GM19240 (cell line): Measurements from ENCODE around the gene BBS1.
"Not testable (repeated sequence)": the region's sequence is repeated elsewhere in the genome, so short reads cannot be mapped to it uniquely, and the experiment has no call there.

ENCODE experiments used
- DNase-seq: peaks from one replicate; pipeline ENCODE4 v3.0.0; 2011; ENCODE audit warnings: low spot score; ENCODE audit not compliant: insufficient read length

BBS1 gene

DNA sequence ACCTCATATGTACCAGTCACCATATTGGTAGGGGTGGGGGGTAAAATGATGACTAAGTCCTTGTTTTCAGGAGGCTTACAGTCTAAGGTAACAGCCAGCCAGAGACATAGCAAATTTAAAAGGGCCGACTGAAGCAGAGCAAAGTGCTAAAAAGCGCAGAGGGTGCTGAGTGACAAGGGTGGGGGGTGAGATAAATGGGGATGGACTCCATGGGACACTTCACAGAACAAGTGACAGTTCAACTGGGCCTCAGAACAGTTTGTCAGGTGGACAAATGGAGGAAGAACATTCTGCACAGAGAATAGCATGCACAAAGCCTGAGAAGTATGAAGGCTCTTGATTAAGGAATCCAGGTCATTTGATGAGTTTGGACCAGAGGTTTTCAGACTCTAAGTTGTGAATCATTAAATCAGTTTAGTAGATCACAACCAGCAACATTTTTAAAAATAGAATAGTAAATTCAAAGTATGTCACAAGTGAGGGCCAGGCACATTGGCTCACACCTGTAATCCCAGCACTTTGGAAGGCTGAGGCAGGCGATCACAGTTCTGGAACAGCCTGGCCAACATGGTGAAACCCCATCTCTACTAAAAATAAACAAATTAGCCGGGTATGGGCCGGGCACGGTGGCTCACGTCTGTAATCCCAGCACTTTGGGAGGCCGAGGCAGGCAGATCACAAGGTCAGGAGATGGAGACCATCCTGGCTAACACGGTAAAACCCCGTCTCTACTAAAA is 14.0 kb downstream of the BBS1 start:
- no peak for DNase-seq

DNA sequence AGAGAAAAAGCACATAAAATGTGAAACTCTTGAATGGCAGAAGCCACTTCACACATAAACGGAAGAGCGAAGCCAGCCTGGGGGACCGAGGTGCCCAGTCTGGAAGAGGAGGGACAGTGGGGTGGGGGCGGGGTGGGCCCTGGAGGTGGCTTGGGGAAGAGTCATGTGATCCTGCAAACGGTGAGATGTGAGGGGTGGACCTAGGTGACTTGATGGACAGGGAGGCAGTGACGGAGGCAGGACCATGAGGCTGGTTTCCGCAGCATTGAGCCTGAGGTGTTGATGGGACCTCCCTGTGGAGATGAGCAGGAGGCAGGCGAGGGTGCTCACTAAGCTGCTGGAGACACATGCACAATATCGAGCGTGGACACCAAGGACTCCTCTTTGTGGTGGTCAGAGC is 18.6 kb downstream of the BBS1 start:
- DNase-seq, result no peak

DNA sequence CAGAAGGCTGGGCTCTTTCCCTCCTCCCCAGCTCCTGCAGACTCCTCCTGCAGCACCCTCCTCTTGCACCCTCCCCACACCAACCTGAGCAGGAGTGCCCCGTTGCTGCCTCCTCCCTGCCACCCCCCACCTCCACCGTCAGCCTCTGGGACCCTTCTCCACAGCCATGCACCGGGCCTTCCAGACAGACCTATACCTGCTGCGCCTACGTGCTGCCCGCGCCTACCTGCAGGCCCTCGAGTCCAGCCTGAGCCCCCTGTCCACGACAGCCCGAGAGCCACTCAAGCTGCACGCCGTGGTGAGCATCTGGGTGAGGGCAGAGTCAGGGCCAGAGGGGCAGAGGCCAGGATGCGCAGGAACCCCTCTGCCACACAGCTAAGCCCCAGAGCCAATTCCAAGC is 19.2 kb downstream of the BBS1 start:
- no peak for DNase-seq

DNA sequence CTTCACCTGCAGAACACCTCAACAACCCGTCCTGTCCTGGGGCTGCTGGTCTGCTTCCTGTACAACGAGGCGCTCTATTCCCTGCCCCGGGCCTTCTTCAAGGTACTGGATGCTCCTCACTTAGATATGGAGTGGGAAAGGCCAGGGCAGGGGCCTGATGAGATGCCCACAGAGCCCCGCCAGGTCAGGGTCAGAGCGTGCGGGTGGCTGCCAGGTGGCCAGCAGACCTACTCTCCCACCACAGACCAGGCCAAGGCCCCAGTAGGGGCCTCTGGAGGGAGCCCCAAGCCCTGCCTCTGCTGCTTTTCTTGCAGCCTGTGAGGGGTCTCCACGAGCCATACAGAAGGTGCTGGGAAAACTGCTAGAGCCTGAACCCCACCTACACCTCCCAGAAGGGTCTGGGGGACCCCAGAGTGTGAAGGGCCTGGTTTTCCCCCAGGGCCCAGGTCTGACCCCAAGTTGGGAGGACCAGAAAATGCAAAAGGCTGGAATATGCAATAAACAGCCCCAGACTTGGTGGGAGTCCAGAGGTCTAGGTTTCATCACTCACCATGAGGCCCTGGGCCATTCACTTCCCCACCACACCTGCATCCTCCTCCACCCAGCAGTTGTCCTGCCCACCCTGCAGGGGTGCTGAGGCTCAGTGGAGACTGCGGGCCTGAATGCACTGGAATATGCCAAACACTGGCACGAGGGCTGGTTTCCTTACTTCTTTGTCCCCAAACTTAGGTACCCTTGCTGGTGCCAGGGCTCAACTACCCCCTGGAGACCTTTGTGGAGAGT is 20.7 kb downstream of the BBS1 start:
- no peak for DNase-seq

DNA sequence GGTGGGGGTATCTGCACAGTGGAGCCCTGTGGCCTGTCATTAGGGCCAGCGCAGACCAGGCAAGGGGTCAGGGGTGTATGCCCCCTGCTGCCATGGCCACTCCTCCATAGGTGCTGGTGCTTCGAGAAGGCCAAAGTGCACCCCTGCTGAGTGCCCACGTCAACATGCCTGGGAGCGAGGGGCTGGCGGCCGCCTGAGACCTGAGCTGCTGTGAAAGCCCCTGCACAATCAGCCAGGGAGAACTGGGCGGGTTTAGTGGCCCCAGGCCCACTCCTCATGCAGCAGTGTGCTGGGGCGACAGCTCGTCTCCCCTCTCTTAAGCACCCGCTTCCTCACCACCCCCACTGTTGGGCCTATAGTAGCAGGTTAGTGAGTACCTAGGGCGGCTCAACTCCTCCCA is 21.4 kb downstream of the BBS1 start:
- DNase-seq, result no peak

DNA sequence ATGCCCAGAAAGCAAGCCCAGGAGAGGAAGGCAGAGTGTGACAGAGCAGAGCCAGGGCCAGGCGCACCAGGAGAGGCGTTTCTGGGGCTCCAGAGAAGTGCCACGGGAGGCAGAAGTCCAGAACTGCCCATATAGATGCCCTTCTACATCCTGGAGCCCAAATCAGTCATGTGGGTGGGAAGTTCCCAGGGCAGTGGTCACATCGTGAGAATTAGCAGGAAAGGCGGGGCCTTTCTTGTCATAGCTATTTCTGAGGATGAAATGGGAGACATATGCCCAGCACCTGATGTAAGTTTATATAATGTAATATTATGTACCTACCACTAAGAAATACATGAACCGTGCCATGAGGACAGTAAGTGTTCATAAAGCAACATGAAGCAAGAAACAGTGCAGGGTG is 22.3 kb downstream of the BBS1 start:
- no peak for DNase-seq

DNA sequence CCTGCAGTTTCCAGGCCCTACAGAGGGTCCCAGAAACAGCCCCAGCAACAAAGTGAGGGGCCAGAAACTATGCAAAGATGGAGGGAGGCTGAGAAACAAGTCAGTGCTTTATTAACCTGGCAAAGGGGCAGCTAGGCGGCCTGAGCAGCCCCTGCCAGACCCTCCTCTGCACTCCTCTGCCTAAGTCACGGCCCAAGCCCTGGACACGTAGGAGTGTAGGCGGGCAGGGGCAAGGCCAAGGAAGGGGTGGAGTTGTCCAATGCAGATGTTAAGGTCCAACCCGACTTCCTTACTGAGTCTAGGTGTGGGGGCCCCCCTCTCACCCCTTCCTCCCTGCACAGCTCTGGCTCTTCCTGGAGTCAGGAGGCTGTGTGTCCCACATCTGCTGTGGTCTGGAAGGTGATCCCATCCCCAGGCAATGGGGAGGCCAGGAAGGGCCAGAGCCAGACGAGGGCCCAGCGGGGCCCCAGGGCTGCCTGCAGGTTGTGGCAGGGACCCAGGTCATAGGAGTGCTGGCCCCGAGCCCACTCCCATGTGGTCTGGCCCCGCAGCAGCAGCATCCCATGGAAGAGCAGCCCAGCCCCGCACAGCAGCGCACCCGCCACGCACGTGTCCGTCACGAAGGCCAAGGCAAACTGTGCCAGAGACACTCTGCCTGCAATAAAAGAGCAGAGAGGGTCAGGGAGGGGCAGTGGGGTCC is 28.9 kb downstream of the BBS1 start:
- DNase-seq, result no peak

DNA sequence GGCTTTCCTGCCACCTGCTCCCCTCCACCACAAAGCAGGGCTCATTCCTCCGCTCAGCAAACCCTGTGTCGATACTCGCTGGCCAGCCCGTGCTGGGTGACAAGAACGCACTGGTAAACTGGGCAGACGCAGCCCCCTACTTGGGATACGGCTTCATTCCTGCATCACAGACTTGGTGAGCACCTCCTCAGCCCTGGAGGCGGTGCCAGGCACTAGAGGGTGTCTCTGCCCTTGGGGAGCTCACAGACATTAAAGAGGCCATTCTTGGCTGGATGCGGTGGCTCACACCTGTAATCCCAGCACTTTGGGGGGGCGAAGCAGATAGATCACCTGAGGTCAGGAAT is 29.4 kb downstream of the BBS1 start:
- no peak for DNase-seq

DNA sequence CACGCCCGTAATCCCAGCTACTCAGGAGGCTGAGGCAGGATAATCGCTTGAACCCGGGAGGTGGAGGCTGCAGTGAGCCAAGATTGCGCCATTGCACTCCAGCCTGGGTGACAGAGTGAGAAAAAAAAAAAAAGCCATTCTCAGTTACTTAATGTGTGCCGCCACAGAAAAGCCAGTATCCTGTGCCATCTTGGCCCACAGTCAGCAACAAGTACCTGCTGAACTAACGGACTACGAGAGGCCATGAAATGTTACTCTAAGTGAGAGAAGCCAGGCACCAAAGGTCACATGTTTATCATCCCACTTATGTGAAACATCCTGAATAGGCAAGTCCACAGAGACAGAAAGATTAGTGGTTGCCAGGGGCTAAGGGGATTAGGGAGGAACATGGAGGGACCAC is 30.2 kb downstream of the BBS1 start:
- not testable (repeated sequence) for DNase-seq

DNA sequence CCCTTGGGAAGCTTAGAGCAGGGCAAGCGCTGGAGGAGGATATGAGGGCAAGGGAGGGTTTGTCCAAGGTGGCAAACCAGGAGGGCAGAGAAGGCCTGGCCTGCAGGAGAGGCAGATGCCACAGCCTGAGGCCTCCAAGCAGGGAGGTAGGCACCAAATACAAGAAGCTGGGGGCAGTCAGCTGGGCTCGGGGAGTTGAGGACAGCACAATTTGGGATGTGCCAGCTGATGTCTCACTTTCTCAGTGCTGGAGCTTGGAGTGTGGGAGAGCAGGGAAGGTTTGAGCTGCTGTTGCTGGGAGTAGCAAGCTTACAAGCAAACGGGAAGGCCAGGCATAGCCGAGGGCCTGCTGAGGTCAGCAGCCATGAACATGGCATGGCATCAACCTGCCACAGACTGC is 31.5 kb downstream of the BBS1 start:
- DNase-seq, result no peak

DNA sequence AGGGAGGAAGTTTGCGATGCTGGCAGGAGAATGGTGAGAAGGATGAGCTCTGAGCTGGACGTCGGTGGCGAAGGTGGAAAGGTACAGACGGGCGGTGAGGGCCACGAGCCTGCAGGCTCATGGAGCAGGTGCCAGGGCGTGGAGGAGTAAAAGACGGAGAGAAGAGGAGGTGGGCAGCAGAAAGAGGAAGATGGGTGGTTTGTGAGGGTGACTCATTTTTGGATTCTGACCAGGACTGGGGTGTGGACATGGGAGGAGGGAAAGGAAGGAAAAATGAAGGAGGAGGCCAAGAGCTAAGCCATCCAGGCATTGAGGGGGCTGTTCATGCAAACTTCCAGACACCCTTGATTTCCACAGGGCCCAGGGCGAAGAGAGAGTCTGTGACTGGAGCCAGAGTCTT is 31.9 kb downstream of the BBS1 start:
- no peak for DNase-seq

DNA sequence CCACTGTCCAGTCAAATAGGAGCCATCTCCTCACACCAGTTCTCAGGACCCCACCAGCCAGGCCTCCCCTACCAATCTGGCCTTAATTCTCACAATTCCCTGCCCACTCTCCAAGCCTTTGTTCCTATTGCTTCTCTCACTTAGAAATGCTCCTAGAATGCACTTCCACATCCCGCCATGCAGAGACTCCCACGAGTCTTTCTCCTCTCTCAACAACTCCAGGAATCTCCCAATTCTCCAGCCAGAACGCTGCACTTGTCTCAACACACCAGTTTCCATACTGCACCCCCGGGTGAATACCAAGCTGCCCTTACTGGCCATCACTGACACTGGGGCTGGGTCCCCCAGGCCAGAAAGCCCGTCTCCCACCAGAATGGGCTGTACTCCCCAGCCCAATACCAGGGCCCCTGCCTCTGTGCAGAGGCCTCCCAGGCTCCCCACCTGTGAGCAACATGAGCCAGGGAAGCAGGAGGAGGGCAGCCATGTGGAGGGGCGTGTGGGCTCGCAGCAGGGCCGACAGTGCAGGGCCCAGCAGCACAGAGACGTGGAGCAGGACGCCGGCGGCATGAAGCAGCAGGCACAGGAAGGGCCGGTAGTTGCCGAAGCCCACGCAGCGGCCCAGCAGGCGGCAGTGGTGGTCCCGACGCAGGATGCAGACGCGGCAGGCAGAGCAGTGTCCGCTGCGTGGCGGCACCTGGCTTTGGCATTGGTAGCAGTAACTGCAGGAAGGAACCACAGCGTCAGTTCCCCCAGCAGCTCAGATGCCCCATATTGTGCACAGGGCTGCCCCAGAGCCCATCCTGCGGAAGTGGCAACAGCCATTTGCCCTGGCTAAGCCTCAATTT is 33.0 kb downstream of the BBS1 start:
- DNase-seq, result peak; percentile 49

DNA sequence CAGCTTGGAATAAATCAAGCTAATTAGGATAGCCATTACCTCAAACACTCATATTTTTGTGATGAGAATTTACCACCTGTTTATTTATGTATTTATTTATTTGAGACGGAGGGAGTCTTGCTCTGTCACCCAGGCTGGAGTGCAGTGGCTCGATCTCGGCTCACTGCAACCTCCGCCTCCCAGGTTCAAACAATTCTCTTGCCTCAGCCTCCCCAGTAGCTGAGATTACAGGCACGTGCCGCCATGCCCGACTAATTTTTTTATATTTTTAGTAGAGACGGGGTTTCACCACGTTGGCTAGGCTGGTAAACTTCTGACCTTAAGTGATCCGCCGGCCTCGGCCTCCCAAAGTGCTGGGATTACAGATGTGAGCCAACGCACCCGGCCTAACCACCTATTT is 34.5 kb downstream of the BBS1 start:
- DNase-seq, result not testable (repeated sequence)

DNA sequence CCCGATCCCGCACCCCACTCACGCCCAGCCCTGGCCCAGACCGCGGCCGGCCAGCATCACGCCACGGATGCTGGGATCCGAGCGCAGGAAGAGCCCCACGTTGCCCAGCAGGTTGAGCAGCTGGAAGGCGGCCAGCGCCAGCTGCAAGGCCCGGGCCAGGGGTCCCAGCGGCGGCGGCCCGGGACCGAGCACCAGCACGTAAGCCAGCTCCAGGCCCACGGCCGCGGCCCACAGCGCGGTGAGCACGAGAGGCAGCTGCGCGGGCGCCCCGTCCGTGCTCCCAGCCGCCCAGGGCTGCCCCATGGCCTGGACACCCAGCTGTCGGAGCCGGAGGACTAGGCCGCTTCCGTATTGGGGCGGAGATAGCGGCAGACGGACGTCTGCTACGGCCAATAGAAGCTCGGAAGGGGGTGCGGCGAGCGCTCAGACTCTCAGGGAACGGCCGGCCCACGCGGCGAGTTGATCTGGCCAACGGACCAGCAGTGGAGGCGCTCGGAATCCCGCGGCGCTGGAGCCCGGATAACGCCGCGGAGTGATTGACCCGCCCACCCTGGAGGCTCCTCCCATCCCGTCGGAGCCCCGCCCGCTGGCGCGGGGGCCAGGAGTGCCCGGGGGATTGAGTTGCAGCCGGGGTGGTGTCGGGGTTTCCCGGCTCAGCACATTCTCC is 35.4 kb downstream of the BBS1 start, which contains the start of gene ZDHHC24:
Gene ZDHHC24 (minus strand): TSS at position 348 of the 667 bp plus-strand sequence. CDS start 45 bp downstream, at position 303.
- DNase-seq, result peak; percentile 96

DNA sequence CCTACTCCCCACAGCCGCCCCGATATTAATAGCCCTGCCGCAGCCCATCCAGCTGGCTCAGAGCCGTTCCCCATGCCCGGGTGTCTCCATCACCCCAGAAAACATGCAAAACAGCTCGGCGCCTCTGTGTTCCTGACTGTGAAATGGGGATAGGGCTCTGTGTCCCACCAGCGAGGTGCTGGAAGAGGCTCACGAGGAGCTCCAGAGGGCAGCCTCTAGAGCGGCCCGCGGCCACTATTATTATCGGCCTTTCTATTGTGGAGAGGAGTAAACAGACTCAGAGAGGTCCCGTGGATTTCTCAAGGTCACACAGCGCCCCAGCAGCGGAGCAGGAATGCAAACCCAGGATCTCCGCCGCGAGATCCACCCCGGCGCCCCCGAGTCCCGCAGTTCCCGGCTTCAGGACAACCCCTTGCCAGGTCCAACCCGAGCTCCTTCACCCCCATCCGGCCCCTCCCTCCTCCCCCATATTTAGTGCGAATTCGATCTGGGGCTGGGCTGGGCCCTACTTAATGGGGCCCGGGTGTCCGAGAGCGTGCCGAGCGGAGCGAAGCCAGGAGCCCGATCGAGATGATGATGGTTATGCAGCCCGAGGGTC is 36.0 kb downstream of the BBS1 start, which contains the start of gene ACTN3:
Gene ACTN3 (plus strand): TSS at position 536 of the 598 bp plus-strand sequence. CDS start 35 bp downstream, at position 571.
- DNase-seq, result no peak

DNA sequence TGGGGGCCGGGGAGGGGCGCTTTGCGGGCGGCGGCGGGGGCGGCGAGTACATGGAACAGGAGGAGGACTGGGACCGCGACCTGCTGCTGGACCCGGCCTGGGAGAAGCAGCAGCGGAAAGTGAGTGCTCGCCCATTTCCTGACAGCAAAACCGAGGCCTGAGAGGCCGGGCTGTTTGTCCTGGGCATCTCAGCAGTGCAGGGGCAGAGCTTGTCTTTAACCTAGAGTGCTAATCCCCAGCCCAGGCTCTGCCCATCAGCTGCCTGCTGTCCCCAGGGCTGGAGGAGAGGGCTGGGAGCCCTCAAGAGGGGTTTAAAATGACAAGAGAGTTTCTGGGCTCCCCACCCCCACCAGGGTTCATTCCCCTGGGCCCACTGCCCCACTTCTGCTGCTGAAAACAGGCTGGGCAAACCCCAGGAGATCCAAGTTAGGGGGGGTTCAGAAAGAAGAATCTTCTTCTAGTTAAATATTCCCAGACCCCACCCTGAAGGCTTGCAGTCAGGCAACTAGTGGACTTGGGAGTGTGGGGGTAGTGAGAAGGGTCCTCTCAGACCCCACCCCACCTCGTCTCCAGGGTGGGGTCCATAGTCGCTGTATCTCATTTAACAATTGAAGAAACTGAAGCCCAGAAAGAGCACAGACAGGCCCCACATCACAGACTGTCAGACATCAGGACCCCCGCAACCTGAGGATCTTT is 36.7 kb downstream of the BBS1 start:
- DNase-seq, result no peak

DNA sequence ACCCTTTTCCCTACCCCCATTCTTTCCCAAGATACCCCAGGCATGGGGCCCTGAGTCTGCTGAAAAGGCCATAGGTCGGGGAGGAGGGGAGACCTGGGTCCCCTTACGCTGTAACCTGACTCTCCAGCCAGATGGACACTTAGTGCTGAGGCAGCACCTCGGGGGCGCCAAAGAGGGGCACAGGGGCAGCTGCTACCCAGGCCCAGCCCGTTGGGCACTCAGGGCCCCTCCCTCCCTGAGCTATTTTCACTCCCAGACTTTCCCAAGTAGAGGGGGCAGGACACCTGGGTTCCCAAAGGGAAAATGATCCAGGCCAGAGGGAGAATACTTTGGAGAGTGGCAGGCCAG is 37.2 kb downstream of the BBS1 start:
- DNase-seq, result no peak

DNA sequence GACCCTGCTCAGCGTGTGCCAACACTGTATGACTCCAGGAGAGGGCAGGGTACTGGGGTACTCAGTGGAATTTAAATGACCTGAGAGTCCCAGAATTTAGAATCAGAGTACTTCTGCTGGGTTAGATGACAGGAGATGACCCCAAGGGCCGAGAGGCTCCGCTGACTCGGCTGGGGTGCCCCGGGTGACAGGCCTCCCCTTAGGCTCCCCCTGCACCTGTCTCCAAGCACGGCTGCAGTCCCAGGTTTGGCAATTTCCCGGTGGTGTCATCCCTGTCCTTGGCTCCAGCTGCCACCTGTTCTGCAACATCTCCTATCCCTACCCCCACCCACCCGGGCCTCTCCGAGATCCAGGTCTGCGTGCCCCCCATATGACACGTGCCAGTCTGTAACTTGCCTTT is 37.6 kb downstream of the BBS1 start:
- no peak for DNase-seq

DNA sequence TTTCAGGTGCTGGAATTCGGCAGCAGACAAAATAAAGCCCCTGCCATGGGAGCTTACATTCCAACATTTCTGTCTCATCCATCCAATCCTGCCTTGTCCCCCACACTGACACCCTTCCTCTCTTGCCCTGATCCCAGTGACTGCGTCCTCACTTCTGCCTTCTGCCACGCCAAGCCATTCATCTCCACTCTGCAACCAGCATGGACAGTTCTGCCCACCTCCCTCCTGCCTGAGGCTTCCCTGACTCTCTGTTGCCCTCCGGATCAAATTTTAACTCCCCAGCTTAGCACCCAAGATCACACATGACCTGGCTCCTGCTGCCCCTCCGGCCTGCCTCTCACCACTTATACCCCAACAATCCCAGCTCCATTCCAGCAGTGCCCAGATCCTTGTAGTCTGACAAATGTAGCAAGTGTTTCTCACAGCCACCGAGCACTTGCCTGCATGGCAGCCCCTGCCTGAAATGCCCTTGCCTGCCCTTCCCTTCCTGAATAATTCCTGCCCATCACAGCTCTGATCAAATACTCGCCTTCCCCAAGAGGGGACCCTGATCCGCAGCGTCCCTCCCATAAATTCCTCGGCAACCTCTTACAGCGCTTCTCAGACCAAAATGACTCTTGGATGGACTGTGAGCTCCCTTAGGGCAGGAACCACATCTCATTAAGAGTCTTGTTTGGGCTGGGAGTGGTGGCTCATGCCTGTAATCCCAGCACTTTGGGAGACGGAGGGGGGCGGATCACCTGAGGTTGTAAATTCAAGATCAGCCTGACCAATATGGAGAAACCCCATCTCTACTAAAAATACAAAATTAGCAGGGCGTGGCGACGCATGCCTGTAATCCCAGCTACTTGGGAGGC is 38.6 kb downstream of the BBS1 start:
- no peak for DNase-seq
